SK-N-MC (cell line): Measurements from ENCODE around the gene PCNX2.

ENCODE experiments used
- DNase-seq: peaks from one replicate; pipeline ENCODE4 v3.0.0-alpha.2; 2011; ENCODE audit warnings: low read depth, low spot score
- H3K27ac ChIP-seq: fragments of 200-600 bp; sonication (generic); 2 replicates; pipeline ENCODE4 v1.5.1; 2016; ENCODE audit warnings: mixed run types
- H3K36me3 ChIP-seq: fragments of 200-600 bp; sonication (generic); 2 replicates; pipeline ENCODE4 v1.6.1; 2017; ENCODE audit warnings: antibody characterized with exemption, low read length, mixed read lengths; ENCODE audit not compliant: insufficient read depth
- H3K4me3 ChIP-seq: fragments of 200-600 bp; sonication (generic); 2 replicates; pipeline ENCODE4 v1.5.1; 2016
- H3K9ac ChIP-seq: fragments of 200-600 bp; sonication (generic); 2 replicates; pipeline ENCODE4 v1.8.0; 2017; ENCODE audit warnings: mixed run types, mixed read lengths; ENCODE audit not compliant: insufficient read length
- H3K9me3 ChIP-seq: fragments of 200-600 bp; sonication (generic); 2 replicates; pipeline ENCODE4 v1.6.1; 2017; ENCODE audit warnings: low read depth, mild to moderate bottlenecking, antibody characterized with exemption, low read length, moderate library complexity, mixed read lengths
- EZH2 ChIP-seq: fragments of 200-600 bp; sonication (generic); IDR thresholded peaks from one replicate; pipeline ENCODE4 v1.6.1; 2017; ENCODE audit warnings: antibody characterized with exemption
- FOXP2 ChIP-seq: optimal IDR thresholded peaks from 2 replicates; pipeline ENCODE3; 2011; ENCODE audit warnings: mild to moderate bottlenecking, moderate library complexity; ENCODE audit not compliant: insufficient read depth; ENCODE audit errors: extremely low read length, control extremely low read depth
- POLR2AphosphoS5 ChIP-seq: IDR thresholded peaks from 2 replicates; pipeline ENCODE4 v1.6.1; 2012; ENCODE audit warnings: mild to moderate bottlenecking, low read depth, low read length, borderline replicate concordance

PCNX2 gene

GRCh38 chr1:233105225-233105624 lies 190.3 kb downstream of the PCNX2 start:
- H3K9ac ChIP-seq = no peak overlapping the region
- no peaks in the 10 kb centered on the region for H3K36me3 ChIP-seq
- H3K4me3 ChIP-seq = no peak overlapping the region
- no peaks in the 10 kb centered on the region for H3K9me3 ChIP-seq
- no peak for TF ChIP-seq POLR2AphosphoS5
- TF ChIP-seq FOXP2 = no peak
- no peak for TF ChIP-seq EZH2
- DNase-seq = no peak
- no peak overlapping the region for H3K27ac ChIP-seq

DNA sequence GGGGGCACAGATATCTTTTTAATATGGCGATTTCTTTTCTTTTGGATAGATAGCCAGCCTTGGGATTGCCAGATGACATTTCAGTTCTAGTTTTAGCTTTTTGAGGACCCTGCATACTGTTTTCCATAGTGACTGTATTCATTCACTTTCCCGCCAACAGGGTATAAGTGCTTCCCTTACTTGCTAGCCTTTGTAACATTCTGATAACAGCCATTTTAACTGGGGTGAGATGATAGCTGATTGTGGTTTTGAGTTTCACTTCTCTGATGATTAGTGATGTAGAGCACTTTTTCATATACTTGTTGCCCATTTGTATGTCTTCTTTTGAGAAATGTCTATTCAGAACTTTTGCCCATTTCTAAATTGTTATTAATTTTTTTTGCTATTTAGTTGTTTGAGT lies 193.2 kb downstream of the PCNX2 start:
- H3K4me3 ChIP-seq = no peak overlapping the region
- H3K9me3 ChIP-seq = no peaks in the 10 kb centered on the region
- no peak for TF ChIP-seq POLR2AphosphoS5
- TF ChIP-seq FOXP2 = no peak
- no peak for TF ChIP-seq EZH2
- no peak overlapping the region for H3K9ac ChIP-seq
- no peaks in the 10 kb centered on the region for H3K36me3 ChIP-seq
- DNase-seq = no peak
- H3K27ac ChIP-seq = no peak overlapping the region

GRCh38 chr1:233097959-233098580 lies 197.5 kb downstream of the PCNX2 start:
- no peaks in the 10 kb centered on the region for H3K9me3 ChIP-seq
- no peak overlapping the region for H3K27ac ChIP-seq
- no peak overlapping the region for H3K4me3 ChIP-seq
- H3K9ac ChIP-seq = no peak overlapping the region
- TF ChIP-seq EZH2 (no peak), POLR2AphosphoS5 (no peak), FOXP2 (no peak)
- DNase-seq = no peak
- no peaks in the 10 kb centered on the region for H3K36me3 ChIP-seq

- DNase-seq = no peak
- Histone ChIP-seq H3K36me3 (no peaks in the 10 kb centered on the region), H3K9ac (no peak overlapping the region), H3K4me3 (no peak overlapping the region), H3K9me3 (no peaks in the 10 kb centered on the region), H3K27ac (no peak overlapping the region)
- no peak for TF ChIP-seq EZH2
- no peak for TF ChIP-seq FOXP2
- no peak for TF ChIP-seq POLR2AphosphoS5
Observed at GRCh38 chr1:233097546-233097945, 198.0 kb downstream of the PCNX2 start.

DNA sequence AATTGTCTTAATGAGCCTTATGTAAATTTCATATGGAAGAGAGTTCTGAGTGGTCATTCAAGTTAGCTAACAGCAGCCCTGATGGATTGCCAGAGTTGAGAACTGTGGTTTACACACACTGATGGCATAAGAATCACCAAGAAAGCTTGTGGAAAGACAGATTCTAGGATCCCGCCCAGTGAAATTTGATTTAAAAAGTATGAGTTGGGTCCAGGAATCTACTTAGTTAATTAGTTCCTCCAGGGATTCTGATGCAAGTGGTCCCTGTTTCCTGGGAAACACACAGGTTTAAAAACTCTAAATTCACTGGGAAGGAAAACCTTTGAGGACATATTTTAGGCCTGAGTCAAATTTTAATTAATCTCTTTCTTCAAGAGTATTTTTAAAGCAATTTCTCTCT lies 200.8 kb downstream of the PCNX2 start:
- Histone ChIP-seq H3K36me3 (no peaks in the 10 kb centered on the region), H3K9ac (no peak overlapping the region), H3K9me3 (no peaks in the 10 kb centered on the region), H3K4me3 (no peak overlapping the region), H3K27ac (no peak overlapping the region)
- TF ChIP-seq EZH2 (no peak), POLR2AphosphoS5 (no peak), FOXP2 (no peak)
- DNase-seq = no peak

DNA sequence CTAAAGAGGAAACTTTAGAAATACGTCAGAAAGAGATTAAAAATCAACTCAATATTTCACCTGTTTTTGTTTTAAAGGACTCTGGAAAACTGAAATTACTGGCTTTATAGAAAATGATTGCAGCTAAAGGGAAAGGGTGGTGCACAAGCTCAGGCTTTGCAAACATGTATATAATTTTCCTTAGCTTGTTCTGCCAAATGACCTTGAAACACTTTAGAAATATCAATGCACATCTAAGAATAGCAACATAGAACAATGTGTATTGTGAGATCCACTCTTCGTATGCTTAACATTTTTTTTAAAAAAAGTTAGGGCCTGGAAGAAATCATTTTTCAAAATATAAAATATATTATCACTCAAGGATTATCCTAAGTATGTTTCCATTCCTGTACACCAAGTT lies 201.3 kb downstream of the PCNX2 start:
- Histone ChIP-seq H3K9me3 (no peaks in the 10 kb centered on the region), H3K27ac (no peak overlapping the region), H3K36me3 (no peaks in the 10 kb centered on the region), H3K9ac (no peak overlapping the region), H3K4me3 (no peak overlapping the region)
- TF ChIP-seq POLR2AphosphoS5 (no peak), EZH2 (no peak), FOXP2 (no peak)
- no peak for DNase-seq

GRCh38 chr1:233090746-233091494 lies 204.6 kb downstream of the PCNX2 start:
- no peak for DNase-seq
- Histone ChIP-seq H3K9me3 (no peaks in the 10 kb centered on the region), H3K4me3 (no peak overlapping the region), H3K36me3 (no peaks in the 10 kb centered on the region), H3K27ac (no peak overlapping the region), H3K9ac (no peak overlapping the region)
- TF ChIP-seq FOXP2 (no peak), EZH2 (no peak), POLR2AphosphoS5 (no peak)

DNA sequence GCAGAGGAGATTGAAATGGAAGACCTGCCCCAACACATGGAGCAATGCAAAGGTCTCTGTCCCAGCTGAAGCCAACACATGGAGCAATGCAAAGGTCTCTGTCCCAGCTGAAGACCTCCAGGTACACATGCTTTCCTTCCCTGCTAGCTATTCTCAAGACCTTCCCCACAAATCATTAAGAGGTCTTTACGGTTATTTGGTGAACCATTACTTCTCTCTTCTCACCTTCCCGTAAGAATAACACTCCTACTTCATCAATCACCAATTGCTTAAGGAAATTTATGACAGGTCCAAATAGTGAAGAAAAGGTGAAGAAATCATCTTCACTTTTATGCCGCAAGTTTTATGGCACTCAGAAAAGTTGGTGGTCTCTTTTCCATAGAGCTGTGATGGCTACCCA lies 206.3 kb downstream of the PCNX2 start:
- Histone ChIP-seq H3K4me3 (no peak overlapping the region), H3K9me3 (no peaks in the 10 kb centered on the region)
- TF ChIP-seq EZH2 (no peak), FOXP2 (no peak), POLR2AphosphoS5 (no peak)

More for the DNA sequence above, 206.3 kb downstream of the PCNX2 start:
- Histone ChIP-seq H3K9ac (no peak overlapping the region), H3K27ac (no peak overlapping the region), H3K36me3 (no peaks in the 10 kb centered on the region)
- DNase-seq = no peak
